Thoracic aorta (tissue), 2 donors: Measurements from ENCODE around the gene YARS1. TPM values are rescaled to one million over a fixed set of nuclear protein-coding genes. Genes with fewer than 3 reads are reported as not detected.

Experiments
- ATAC-seq: fragments of 150-250 bp; one replicate; pipeline ENCODE4 v1.8.0; 2017; ENCODE audit warnings: low read depth; ENCODE audit not compliant: insufficient number of reproducible peaks, low FRiP score
- DNase-seq: peaks from one replicate; pipeline ENCODE4 v3.0.0-alpha.2; 2020; ENCODE audit warnings: low spot score
- H3K27ac ChIP-seq, 2 donors: fragments of 200-600 bp; sonication (generic); 1 replicate in 1 of 2; 2 replicates in 1 of 2; pipeline ENCODE4 v1.5.1; 2016; ENCODE audit warnings: mild to moderate bottlenecking in 2 of 2, moderate library complexity in 2 of 2
- H3K27me3 ChIP-seq: fragments of 200-600 bp; sonication (generic); replicated peaks from 2 replicates; pipeline ENCODE4 v1.6.0; 2016; ENCODE audit warnings: mild to moderate bottlenecking; ENCODE audit not compliant: insufficient read depth
- H3K36me3 ChIP-seq: fragments of 200-600 bp; sonication (generic); one replicate; pipeline ENCODE4 v1.5.1; 2016
- H3K4me1 ChIP-seq, 2 donors: fragments of 200-600 bp; sonication (generic); 1 replicate in 1 of 2; 2 replicates in 1 of 2; pipeline versions ENCODE4 v1.5.1 to v1.6.0; 2016; ENCODE audit warnings: low read depth in 2 of 2, mild to moderate bottlenecking in 1 of 2; ENCODE audit not compliant: control insufficient read depth in 1 of 2
- H3K4me3 ChIP-seq: fragments of 200-600 bp; sonication (generic); 2 replicates; pipeline ENCODE4 v1.5.1; 2016; ENCODE audit warnings: mild to moderate bottlenecking
- H3K9me3 ChIP-seq: fragments of 200-600 bp; sonication (generic); 2 replicates; pipeline ENCODE4 v1.5.1; 2016
- total RNA-seq, 2 donors: library from RNA; depleted of rRNA; stranded (reverse); fragments of >200 nt; gene quantifications; one replicate each; pipeline versions ENCODE4 v1.1.0 to v1.2.3, GENCODE V29; 2016
- TF ChIP-seq, protein P1 (sequence below): fragments of 200-600 bp; sonication (generic); IDR thresholded peaks from one replicate; pipeline ENCODE4 v1.5.1; 2019; ENCODE audit warnings: antibody characterized with exemption

Gene YARS1
- total RNA-seq, 2 donors from 2014 or later: 62.5 to 74.9 TPM

DNA sequence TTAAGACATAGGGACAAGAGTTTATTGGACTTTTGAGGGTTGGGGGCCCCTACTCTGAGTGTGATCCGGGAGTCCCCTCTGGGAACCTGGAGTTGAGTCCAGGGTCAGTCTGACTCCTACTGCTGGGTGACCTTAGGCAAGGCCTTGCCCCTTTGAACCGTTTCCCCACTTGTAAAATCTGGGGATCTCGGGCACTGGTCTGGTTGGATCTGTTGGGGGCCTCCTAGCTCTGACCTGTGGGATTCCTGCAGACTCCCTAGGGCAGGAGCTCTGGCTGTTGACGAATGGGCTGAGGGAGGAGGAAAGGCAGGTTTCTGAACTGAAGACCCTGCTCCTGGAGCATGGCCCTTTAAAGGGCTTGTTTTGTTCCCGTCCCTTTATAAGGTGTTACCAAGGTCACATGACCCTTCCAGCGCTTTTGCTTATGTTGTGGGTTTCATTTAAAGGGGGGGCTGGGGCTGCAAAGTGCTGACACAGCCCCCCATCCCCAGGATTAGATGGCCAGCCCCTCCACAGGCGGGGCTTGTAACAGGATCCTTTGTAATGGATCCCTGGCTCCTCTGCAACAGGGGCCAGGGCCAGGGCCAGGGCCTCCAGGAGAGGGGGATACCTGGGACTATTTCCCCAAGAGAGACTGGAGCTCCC is 50.7 kb downstream of the YARS1 start:
- no peaks in the 10 kb centered on the region for H3K27me3 ChIP-seq
- H3K9me3 ChIP-seq: no peaks in the 10 kb centered on the region
- peaks cover 7 to 25% of the 10 kb centered on the region in 2 donors for H3K4me1 ChIP-seq
- DNase-seq (no peak), ATAC-seq (no peak)
- H3K36me3 ChIP-seq: no peaks in the 10 kb centered on the region
- TF ChIP-seq, protein P1, sequence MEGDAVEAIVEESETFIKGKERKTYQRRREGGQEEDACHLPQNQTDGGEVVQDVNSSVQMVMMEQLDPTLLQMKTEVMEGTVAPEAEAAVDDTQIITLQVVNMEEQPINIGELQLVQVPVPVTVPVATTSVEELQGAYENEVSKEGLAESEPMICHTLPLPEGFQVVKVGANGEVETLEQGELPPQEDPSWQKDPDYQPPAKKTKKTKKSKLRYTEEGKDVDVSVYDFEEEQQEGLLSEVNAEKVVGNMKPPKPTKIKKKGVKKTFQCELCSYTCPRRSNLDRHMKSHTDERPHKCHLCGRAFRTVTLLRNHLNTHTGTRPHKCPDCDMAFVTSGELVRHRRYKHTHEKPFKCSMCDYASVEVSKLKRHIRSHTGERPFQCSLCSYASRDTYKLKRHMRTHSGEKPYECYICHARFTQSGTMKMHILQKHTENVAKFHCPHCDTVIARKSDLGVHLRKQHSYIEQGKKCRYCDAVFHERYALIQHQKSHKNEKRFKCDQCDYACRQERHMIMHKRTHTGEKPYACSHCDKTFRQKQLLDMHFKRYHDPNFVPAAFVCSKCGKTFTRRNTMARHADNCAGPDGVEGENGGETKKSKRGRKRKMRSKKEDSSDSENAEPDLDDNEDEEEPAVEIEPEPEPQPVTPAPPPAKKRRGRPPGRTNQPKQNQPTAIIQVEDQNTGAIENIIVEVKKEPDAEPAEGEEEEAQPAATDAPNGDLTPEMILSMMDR: no peak
- H3K27ac ChIP-seq: no peak overlapping the region
- no peak overlapping the region for H3K4me3 ChIP-seq

DNA sequence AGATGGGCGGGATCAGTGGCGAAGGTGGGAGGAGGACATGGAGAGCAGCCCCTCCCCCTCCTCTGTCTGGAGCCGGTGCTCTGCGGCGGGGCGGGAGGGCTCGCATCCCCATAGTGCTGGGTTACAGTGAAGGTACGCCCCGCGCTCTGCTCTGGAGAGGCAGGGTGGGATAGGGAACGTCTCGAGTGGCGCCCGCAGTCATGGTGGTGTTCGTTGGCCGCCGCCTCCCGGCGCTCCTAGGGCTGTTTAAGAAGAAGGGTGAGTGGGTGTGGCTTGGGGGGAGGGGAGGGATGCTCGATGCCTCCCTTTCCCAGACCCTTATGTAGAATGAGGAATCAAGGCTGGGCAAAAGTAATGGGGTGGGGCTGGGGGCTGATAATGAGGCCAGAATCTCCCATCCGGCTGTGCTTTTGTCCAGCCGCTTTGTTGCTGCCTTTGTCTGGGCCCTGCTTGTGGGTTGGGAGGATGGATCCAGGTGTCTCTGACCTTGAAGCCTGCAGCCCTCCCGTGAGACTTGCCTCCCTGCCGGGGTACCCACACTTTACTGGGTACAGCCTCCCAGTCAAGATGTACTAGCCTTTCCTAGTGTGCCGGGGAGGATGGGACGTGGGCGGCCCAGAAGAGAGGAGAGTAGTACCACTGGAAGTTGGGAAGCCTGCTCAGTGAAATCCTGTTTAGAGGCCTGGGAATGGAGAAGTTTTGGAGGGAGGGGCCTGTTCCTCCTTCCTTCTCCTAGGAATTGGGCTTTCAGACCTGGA is 51.4 kb downstream of the YARS1 start:
- TF ChIP-seq, protein P1: no peak
- ATAC-seq (no peak), DNase-seq (no peak)
- Histone ChIP-seq H3K9me3 (no peaks in the 10 kb centered on the region), H3K4me1 (peaks cover 10 to 32% of the 10 kb centered on the region in 2 donors), H3K4me3 (no peak overlapping the region), H3K27me3 (no peaks in the 10 kb centered on the region), H3K27ac (no peak overlapping the region), H3K36me3 (no peaks in the 10 kb centered on the region)

DNA sequence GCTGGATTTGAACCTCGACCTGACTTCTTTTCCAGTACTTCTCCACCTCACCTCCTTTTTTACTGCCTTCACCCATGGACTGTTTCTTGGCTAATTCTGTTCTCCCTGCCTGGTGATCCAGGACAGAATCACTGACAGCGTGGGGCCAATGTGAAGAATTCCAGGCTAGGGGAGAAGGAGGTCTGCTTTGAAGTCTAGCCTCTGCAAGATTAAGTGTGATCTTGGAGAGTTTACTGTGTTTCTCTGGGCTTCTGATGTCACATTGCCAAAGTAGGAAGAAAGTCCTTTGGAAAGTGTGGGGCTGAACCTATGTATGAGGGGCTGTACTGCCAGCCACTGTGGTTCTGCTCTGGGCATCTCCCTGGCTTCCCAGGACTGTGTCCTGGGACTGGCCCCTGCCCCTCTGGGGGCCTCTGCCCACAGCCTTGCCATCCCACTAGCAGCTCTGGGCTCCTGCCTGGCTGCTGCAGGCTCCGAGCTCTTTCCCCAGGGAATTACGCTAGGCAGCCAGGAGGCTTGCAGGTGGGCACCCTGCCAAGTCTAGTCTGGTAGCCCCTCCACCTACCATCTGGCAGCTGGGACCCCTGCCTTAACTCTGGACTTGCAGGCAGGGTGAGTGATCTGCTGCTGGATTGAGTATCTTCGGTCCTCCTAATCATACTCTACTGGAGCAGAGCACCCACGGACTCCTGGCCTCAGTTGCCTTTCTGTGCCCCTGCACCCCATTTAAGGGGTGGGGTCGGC is 52.2 kb downstream of the YARS1 start:
- DNase-seq: no peak
- H3K27me3 ChIP-seq: no peaks in the 10 kb centered on the region
- peaks cover 10 to 34% of the 10 kb centered on the region in 2 donors for H3K4me1 ChIP-seq
- no peaks in the 10 kb centered on the region for H3K36me3 ChIP-seq
- H3K4me3 ChIP-seq: no peak overlapping the region
- ATAC-seq: no peak
- H3K9me3 ChIP-seq: no peaks in the 10 kb centered on the region
- TF ChIP-seq, protein P1: no peak
- no peak overlapping the region for H3K27ac ChIP-seq

GRCh38 chr1:32763221-32763620 is 53.9 kb downstream of the YARS1 start:
- Histone ChIP-seq H3K36me3 (no peaks in the 10 kb centered on the region), H3K27ac (no peak overlapping the region), H3K27me3 (no peaks in the 10 kb centered on the region), H3K4me3 (no peak overlapping the region), H3K4me1 (peaks cover 10 to 34% of the 10 kb centered on the region in 2 donors), H3K9me3 (no peaks in the 10 kb centered on the region)
- DNase-seq: no peak
- ATAC-seq: no peak
- TF ChIP-seq, protein P1: no peak

DNA sequence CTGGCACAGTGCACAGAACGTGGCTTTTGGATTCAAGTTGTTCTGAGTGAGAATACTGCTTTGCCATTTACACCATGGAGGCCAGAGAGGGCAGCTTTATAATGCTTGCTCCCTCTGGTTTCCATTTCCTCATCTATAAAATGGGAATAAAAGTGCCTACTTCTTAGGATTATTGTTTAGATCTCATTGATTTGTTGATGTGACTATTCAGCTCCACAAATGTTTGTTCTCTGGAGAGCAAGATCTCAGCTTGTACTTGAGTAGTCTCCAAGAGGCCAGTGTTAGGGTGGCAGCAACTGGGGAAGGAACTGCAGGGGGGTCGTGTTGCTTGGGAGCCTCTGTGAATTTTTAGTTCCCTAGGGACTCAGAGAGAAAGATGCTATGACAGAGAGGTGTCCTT is 55.2 kb downstream of the YARS1 start:
- Histone ChIP-seq H3K27ac (peak overlapping the region in 1 of 2 donors; percentile 38), H3K4me3 (no peak overlapping the region), H3K27me3 (no peaks in the 10 kb centered on the region), H3K36me3 (no peaks in the 10 kb centered on the region), H3K9me3 (no peaks in the 10 kb centered on the region), H3K4me1 (peaks cover 10 to 25% of the 10 kb centered on the region in 2 donors)
- TF ChIP-seq, protein P1: no peak
- ATAC-seq (no peak), DNase-seq (no peak)
